GM12864 (cell line): Measurements from ENCODE around the gene HS3ST4.

Experiments
- DNase-seq: peaks from one replicate; pipeline ENCODE4 v3.0.0-alpha.2; 2011; ENCODE audit warnings: low read depth
- H3K4me3 ChIP-seq: 2 replicates; pipeline ENCODE4 v1.5.1; 2011; ENCODE audit warnings: mild to moderate bottlenecking, low read depth, low read length, control low read depth
- CTCF ChIP-seq: IDR thresholded peaks from 2 replicates; pipeline ENCODE4 v1.5.1; 2011; ENCODE audit warnings: low read depth, mild to moderate bottlenecking, moderate library complexity, low read length, control low read depth, inconsistent platforms; ENCODE audit errors: missing control alignments

HS3ST4 gene

GRCh38 chr16:25867041-25867440 lies 175.3 kb downstream of the HS3ST4 start:
- no peak overlapping the region for H3K4me3 ChIP-seq
- DNase-seq, result no peak
- TF ChIP-seq CTCF, result no peak

GRCh38 chr16:25868106-25868505 lies 176.3 kb downstream of the HS3ST4 start:
- H3K4me3 ChIP-seq, result no peak overlapping the region

GRCh38 chr16:25868706-25869370 lies 177.1 kb downstream of the HS3ST4 start:
- no peak overlapping the region for H3K4me3 ChIP-seq
- TF ChIP-seq CTCF, result no peak

More at GRCh38 chr16:25868106-25868505, 176.3 kb downstream of the HS3ST4 start:
- no peak for TF ChIP-seq CTCF
- no peak for DNase-seq

GRCh38 chr16:25872369-25873070 lies 180.8 kb downstream of the HS3ST4 start:
- no peak for DNase-seq
- no peak for TF ChIP-seq CTCF
- no peak overlapping the region for H3K4me3 ChIP-seq

More at GRCh38 chr16:25868706-25869370, 177.1 kb downstream of the HS3ST4 start:
- no peak for DNase-seq

- TF ChIP-seq CTCF, result no peak
- no peak for DNase-seq
- no peak overlapping the region for H3K4me3 ChIP-seq
Observed at GRCh38 chr16:25874196-25874595, 182.4 kb downstream of the HS3ST4 start.

GRCh38 chr16:25875956-25876598 lies 184.3 kb downstream of the HS3ST4 start:
- no peak for DNase-seq
- TF ChIP-seq CTCF, result no peak
- no peak overlapping the region for H3K4me3 ChIP-seq

GRCh38 chr16:25877103-25877502 lies 185.3 kb downstream of the HS3ST4 start:
- no peak overlapping the region for H3K4me3 ChIP-seq
- no peak for DNase-seq
- TF ChIP-seq CTCF, result no peak
